Lower lobe of right lung (tissue), 2 donors: ENCODE results near the gene ADAMTS12. TPM values are rescaled to one million over a fixed set of nuclear protein-coding genes. Genes with fewer than 3 reads are reported as not detected.

Experiments used
- ATAC-seq, 2 donors: fragments of 200-7000 bp; cut with Tn5 transposase; one replicate each; pipeline ENCODE4 v1.9.1; 2020 to 2022; ENCODE audit warnings: mild to moderate bottlenecking in 2 of 2, moderate library complexity in 2 of 2
- DNase-seq: peaks from one replicate; pipeline ENCODE4 v3.0.0-alpha.2; 2020
- H3K27ac ChIP-seq: fragments of 200-600 bp; one replicate; pipeline ENCODE4 v1.8.0; 2022
- H3K27me3 ChIP-seq: fragments of 200-600 bp; one replicate; pipeline ENCODE4 v1.8.0; 2022; ENCODE audit warnings: low read depth
- H3K36me3 ChIP-seq: fragments of 200-600 bp; one replicate; pipeline ENCODE4 v1.8.0; 2022; ENCODE audit warnings: mild to moderate bottlenecking
- H3K4me1 ChIP-seq: fragments of 200-600 bp; one replicate; pipeline ENCODE4 v1.8.0; 2022
- H3K4me3 ChIP-seq: fragments of 200-600 bp; one replicate; pipeline ENCODE4 v1.8.0; 2022; ENCODE audit warnings: mild to moderate bottlenecking
- H3K9me3 ChIP-seq: fragments of 200-600 bp; one replicate; pipeline ENCODE4 v1.8.0; 2022
- intact Hi-C: fragments of 100-400 bp; cut with DNase I; formaldehyde crosslinking; loops from one replicate; pipeline ENCODE4 v1.11.0; 2022
- total RNA-seq: library from RNA; stranded (reverse); fragmentation: NEBNext Ultra II Directional; extraction: Animal tissue kit (Norgen Biotek cat#: 25700); gene quantifications from one replicate; pipeline ENCODE4 v1.2.1, GENCODE V29; 2021
- TF ChIP-seq, protein P1 (sequence below): fragments of 200-600 bp; IDR thresholded peaks from one replicate; pipeline ENCODE4 v1.8.0; 2022; ENCODE audit warnings: antibody characterized with exemption, mild to moderate bottlenecking
- donor health status: DM: no; HTN: yes; CAD: no; lungs with severe emphysema.

Gene ADAMTS12
- total RNA-seq, 1 donor from 2014 or later: 7.6 TPM

DNA sequence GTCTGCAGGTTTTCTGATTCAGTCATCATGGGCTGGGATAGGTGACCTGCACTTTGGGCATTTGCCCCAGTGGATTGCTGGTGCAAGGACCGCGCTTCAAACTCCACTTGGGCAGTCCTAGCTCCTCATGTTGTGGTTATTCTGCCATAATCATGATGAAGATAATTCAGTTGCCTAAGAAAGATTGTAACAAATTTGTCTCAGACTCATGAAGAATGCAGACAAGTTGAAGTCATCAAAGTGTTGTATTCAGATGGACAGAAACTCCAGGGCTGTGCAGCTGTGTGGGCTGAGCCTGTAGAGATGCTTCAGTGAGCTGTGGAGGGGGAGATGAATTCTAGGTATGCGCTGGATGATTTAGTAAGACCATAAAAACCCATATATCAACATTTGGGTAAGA is 412.5 kb downstream of the ADAMTS12 start:
- Histone ChIP-seq H3K9me3 (no peaks in the 10 kb centered on the region), H3K27ac (no peak overlapping the region), H3K4me3 (no peak overlapping the region), H3K36me3 (peaks cover 18% of the 10 kb centered on the region), H3K4me1 (no peaks in the 10 kb centered on the region), H3K27me3 (no peaks in the 10 kb centered on the region)
- TF ChIP-seq, protein P1, sequence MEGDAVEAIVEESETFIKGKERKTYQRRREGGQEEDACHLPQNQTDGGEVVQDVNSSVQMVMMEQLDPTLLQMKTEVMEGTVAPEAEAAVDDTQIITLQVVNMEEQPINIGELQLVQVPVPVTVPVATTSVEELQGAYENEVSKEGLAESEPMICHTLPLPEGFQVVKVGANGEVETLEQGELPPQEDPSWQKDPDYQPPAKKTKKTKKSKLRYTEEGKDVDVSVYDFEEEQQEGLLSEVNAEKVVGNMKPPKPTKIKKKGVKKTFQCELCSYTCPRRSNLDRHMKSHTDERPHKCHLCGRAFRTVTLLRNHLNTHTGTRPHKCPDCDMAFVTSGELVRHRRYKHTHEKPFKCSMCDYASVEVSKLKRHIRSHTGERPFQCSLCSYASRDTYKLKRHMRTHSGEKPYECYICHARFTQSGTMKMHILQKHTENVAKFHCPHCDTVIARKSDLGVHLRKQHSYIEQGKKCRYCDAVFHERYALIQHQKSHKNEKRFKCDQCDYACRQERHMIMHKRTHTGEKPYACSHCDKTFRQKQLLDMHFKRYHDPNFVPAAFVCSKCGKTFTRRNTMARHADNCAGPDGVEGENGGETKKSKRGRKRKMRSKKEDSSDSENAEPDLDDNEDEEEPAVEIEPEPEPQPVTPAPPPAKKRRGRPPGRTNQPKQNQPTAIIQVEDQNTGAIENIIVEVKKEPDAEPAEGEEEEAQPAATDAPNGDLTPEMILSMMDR: no peak
- intact Hi-C loops: no loop called here
- DNase-seq (no peak), ATAC-seq (no peak)

DNA sequence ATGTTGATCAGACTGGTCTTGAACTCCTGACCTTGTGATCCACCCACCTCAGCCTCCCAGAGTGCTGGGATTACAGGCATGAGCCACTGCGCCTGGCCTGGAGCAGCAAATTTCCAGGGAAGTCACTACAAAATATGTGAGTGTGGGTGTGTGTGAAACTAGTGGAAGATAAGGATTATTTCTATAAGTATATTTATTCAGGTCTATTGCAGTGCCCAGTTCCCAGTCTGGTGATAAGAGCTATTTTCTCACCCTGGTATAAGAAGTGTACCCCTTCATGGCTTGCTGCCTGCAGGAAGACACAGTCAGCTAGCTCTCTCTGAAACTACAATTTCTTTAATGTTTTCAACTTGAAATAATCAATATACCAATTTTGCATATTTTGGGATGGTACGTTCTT is 414.0 kb downstream of the ADAMTS12 start:
- H3K4me3 ChIP-seq: no peak overlapping the region
- H3K4me1 ChIP-seq: no peaks in the 10 kb centered on the region
- peaks cover 19% of the 10 kb centered on the region for H3K36me3 ChIP-seq
- no peak for ATAC-seq
- H3K27ac ChIP-seq: no peak overlapping the region
- intact Hi-C loops: no loop called here
- no peaks in the 10 kb centered on the region for H3K9me3 ChIP-seq
- no peaks in the 10 kb centered on the region for H3K27me3 ChIP-seq
- no peak for DNase-seq
- TF ChIP-seq, protein P1: no peak

DNA sequence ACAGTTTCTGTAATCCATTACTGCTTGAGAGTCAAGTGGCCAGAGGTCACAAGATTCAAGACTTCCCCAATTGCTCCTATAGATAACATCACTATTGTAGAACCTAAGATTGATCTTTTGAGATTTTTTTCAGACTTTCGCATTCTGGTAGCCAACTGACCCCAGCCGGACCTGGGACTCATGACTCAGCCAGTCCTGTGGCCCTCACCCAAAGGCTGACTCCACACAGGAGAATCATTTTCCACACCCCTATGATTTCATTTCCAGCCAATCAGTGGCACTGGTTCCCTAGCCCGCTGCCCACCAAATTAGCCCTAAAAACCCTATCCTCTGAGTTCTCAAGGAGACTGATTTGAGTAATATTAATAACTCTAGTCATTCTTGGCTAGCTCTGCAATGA is 414.8 kb downstream of the ADAMTS12 start:
- no peak overlapping the region for H3K4me3 ChIP-seq
- no peak for DNase-seq
- ATAC-seq: no peak
- no peaks in the 10 kb centered on the region for H3K9me3 ChIP-seq
- intact Hi-C loops: no loop called here
- H3K27ac ChIP-seq: no peak overlapping the region
- no peaks in the 10 kb centered on the region for H3K27me3 ChIP-seq
- TF ChIP-seq, protein P1: no peak
- H3K36me3 ChIP-seq: peaks cover 27% of the 10 kb centered on the region
- no peaks in the 10 kb centered on the region for H3K4me1 ChIP-seq

DNA sequence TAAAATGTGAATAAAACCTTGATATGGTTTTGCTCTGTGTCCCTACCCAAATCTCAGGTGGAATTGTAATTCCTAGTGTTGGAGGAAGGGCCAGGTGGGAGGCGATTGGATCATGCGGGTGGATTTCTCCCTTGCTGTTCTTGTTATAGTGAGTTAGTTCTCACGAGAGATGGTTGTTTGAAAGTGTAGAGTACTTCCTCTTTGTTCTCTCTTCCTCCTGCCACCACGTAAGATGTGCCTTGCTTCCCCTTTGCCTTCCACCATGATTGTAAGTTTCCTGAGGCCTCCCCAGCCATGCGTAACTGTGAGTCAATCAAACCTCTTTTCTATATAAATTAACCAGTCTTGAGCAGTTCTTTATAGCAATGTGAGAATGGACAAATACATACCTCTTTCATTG is 416.1 kb downstream of the ADAMTS12 start:
- Histone ChIP-seq H3K27ac (no peak overlapping the region), H3K4me1 (no peaks in the 10 kb centered on the region), H3K27me3 (no peaks in the 10 kb centered on the region), H3K4me3 (no peak overlapping the region), H3K36me3 (peaks cover 40% of the 10 kb centered on the region), H3K9me3 (no peaks in the 10 kb centered on the region)
- TF ChIP-seq, protein P1: no peak
- intact Hi-C loops: no loop called here
- no peak for ATAC-seq
- DNase-seq: no peak

DNA sequence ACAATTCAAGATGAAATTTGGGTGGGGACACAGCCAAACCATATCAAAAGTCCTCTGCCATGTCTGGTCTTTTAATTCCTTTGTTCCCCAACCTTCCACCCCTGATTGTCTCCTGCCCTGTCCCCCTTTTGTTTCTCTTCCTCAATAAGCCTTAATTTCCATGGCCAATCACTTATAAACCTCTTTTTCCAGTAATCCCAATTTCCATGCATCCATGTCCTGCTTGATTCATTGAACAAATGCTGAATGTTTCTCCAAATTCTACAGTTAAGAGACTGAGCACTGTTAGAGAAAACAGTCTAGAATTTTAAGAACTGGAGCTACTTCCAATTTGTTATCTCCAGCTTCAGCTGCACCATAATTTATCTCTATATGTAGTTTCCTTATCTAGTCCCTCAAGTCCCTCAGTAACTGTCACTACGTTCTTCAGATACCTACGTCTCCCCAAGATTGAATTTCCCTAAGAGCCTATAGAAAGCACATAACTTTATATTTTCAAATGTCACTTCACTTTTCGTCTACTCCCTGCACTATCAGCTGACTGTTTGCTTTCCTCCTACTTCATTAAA is 416.8 kb downstream of the ADAMTS12 start:
- ATAC-seq (no peak), DNase-seq (no peak)
- intact Hi-C loops: no loop called here
- Histone ChIP-seq H3K27me3 (no peaks in the 10 kb centered on the region), H3K36me3 (peaks cover 47% of the 10 kb centered on the region), H3K4me1 (no peaks in the 10 kb centered on the region), H3K4me3 (no peak overlapping the region), H3K9me3 (no peaks in the 10 kb centered on the region), H3K27ac (no peak overlapping the region)
- TF ChIP-seq, protein P1: no peak
